ENCODE measurements around the gene SNX30. TPM values are rescaled to one million over a fixed set of nuclear protein-coding genes. Genes with fewer than 3 reads are reported as not detected.

SNX30 gene
- total RNA-seq, 2 donors from 2014 or later: 6.3 to 38.7 TPM

DNA sequence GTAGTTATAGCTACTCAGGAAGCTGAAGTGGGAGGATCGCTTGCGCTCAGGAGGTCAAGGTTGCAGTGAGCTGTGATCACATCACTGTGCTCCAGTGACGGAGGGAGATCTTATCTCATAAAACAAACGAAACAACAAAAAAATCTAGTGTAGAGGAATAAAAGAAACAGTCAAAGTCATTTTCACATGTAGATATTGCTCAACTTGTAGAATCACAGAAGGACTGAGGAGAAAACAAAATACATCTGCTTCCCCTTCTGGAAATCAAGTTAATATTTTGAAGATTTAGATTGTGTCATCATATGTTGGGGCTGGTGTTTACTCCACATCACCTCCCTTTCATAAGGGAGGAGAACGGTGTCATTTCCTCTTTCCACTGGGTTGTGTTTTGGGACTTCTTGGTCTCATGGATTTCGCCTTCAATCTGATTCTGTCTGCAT, 148.3 kb downstream of the SNX30 start:
- Histone ChIP-seq H3K27ac (no peak overlapping the region), H3K9me3 (no peaks in the 10 kb centered on the region), H3K4me1 (replicated peaks) (no peaks in the 10 kb centered on the region), H3K36me3 (no peaks in the 10 kb centered on the region), H3K4me3 (no peak overlapping the region), H3K27me3 (replicated peaks; ENCODE audit: insufficient read depth) (no peaks in the 10 kb centered on the region)
- 34% methylated on average over 6 of the region's 6 CpGs for WGBS
- intact Hi-C loops (cut with DNase I): no loop called here
- DNase-seq (ENCODE audit: low spot score): no peak
- TF ChIP-seq POLR2A (IDR thresholded peaks at IDR 0.05) (no peak), POLR2AphosphoS5 (IDR thresholded peaks at IDR 0.05) (no peak)
- TF ChIP-seq, protein P1, sequence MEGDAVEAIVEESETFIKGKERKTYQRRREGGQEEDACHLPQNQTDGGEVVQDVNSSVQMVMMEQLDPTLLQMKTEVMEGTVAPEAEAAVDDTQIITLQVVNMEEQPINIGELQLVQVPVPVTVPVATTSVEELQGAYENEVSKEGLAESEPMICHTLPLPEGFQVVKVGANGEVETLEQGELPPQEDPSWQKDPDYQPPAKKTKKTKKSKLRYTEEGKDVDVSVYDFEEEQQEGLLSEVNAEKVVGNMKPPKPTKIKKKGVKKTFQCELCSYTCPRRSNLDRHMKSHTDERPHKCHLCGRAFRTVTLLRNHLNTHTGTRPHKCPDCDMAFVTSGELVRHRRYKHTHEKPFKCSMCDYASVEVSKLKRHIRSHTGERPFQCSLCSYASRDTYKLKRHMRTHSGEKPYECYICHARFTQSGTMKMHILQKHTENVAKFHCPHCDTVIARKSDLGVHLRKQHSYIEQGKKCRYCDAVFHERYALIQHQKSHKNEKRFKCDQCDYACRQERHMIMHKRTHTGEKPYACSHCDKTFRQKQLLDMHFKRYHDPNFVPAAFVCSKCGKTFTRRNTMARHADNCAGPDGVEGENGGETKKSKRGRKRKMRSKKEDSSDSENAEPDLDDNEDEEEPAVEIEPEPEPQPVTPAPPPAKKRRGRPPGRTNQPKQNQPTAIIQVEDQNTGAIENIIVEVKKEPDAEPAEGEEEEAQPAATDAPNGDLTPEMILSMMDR (IDR thresholded peaks at IDR 0.05): no peak

DNA sequence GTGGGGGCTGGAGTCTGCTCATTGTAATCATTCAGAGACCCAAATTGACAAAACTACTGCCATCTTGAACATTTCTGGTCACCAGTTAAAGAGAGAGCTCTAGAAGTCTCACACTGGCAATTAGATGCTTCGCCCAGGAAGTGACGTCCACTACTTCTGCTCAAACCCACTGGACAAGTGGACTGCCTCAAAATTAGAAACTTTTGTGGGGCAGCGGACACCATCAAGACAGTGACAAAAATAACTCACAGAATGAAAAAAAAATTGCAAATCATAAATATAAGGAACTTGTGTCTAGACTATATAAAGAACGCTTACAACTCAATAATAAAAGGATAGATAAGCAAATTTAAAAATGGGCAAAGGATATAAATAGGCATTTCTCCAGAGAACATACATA, 149.9 kb downstream of the SNX30 start:
- intact Hi-C loops (cut with DNase I): no loop called here
- 86% methylated on average over 4 of the region's 4 CpGs for WGBS
- DNase-seq (ENCODE audit: low spot score): no peak
- H3K4me1 ChIP-seq (replicated peaks): no peaks in the 10 kb centered on the region
- no peak for TF ChIP-seq POLR2A (IDR thresholded peaks at IDR 0.05)
- no peaks in the 10 kb centered on the region for H3K27me3 ChIP-seq (replicated peaks; ENCODE audit: insufficient read depth)
- H3K4me3 ChIP-seq: no peak overlapping the region
- no peaks in the 10 kb centered on the region for H3K9me3 ChIP-seq
- H3K27ac ChIP-seq: no peak overlapping the region
- H3K36me3 ChIP-seq: no peaks in the 10 kb centered on the region

DNA sequence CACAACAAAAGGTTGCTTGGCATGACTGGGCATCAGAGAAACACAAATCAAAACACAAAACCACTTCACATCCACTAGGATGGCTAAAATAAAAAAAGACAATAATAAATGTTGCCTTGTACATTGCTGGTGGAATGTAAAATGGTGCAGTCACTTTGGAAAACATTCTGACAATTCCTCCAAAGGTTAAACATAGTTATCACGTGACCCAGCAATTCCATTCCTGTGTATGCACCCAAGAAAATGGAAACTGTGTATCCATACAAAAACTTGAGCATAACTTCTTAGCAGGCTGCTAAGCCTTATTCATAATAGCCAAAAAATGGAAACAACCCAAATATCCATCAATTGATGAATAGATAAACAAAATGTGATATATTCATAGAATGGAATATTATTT, 150.3 kb downstream of the SNX30 start:
- no peak for DNase-seq (ENCODE audit: low spot score)
- H3K4me3 ChIP-seq: no peak overlapping the region
- 70% methylated on average over 1 of the region's 1 CpG for WGBS
- TF ChIP-seq POLR2AphosphoS5 (IDR thresholded peaks at IDR 0.05) (no peak), POLR2A (IDR thresholded peaks at IDR 0.05) (no peak)
- TF ChIP-seq, protein P1 (IDR thresholded peaks at IDR 0.05): no peak
- intact Hi-C loops (cut with DNase I): no loop called here
- H3K9me3 ChIP-seq: no peaks in the 10 kb centered on the region
- no peaks in the 10 kb centered on the region for H3K36me3 ChIP-seq
- H3K4me1 ChIP-seq (replicated peaks): no peaks in the 10 kb centered on the region
- no peaks in the 10 kb centered on the region for H3K27me3 ChIP-seq (replicated peaks; ENCODE audit: insufficient read depth)
- no peak overlapping the region for H3K27ac ChIP-seq

DNA sequence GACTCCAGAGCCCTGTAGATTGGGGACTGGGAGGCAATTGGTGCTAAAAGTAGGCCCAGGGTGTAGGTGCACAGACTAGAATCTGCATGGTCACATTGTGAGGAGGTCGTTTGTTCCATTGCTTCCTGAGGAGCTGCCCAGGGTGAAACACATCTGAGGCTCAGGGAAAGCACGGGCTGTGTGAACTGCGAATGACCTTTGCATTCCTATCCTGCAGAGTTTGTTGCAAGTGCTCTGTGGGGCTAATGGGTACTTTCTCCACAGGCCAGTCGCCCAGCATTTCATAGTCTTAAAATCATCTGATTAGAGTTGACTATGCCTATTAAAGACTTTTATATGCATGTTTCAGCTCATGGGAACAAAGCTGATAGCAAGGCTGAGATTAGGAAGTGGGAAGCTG, 154.5 kb downstream of the SNX30 start:
- TF ChIP-seq POLR2AphosphoS5 (IDR thresholded peaks at IDR 0.05): no peak
- TF ChIP-seq, protein P1 (IDR thresholded peaks at IDR 0.05): no peak
- TF ChIP-seq POLR2A (IDR thresholded peaks at IDR 0.05): no peak
- no peak overlapping the region for H3K27ac ChIP-seq
- H3K27me3 ChIP-seq (replicated peaks; ENCODE audit: insufficient read depth): no peaks in the 10 kb centered on the region
- no peaks in the 10 kb centered on the region for H3K4me1 ChIP-seq (replicated peaks)
- 34% methylated on average over 4 of the region's 4 CpGs for WGBS
- no peaks in the 10 kb centered on the region for H3K9me3 ChIP-seq
- no peak overlapping the region for H3K4me3 ChIP-seq
- no peak for DNase-seq (ENCODE audit: low spot score)
- H3K36me3 ChIP-seq: no peaks in the 10 kb centered on the region
- intact Hi-C loops (cut with DNase I): no loop called here

DNA sequence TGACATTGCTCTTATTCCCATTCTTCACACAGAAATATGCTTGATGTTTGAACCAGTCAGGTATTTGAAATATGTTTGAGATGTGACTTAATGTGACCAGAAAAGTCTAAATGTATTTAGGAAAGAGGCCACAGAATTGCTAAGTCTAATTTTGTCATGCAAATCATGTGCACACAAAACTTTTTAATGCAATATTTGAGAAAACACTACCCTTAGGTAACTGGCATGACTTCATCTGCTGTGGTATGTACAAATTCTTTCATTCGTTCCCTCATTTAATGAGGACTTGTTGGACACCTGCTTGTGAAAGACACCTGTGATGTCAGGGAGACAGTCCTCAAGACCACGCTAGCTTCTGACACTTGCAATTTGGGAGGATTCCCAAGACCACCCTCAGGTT, 161.2 kb downstream of the SNX30 start:
- H3K27ac ChIP-seq: no peak overlapping the region
- no peaks in the 10 kb centered on the region for H3K9me3 ChIP-seq
- 51% methylated on average over 2 of the region's 2 CpGs for WGBS
- no peaks in the 10 kb centered on the region for H3K36me3 ChIP-seq
- intact Hi-C loops (cut with DNase I): no loop called here
- TF ChIP-seq POLR2A (IDR thresholded peaks at IDR 0.05) (no peak), POLR2AphosphoS5 (IDR thresholded peaks at IDR 0.05) (no peak)
- TF ChIP-seq, protein P1 (IDR thresholded peaks at IDR 0.05): no peak
- H3K27me3 ChIP-seq (replicated peaks; ENCODE audit: insufficient read depth): no peaks in the 10 kb centered on the region
- no peak overlapping the region for H3K4me3 ChIP-seq
- DNase-seq (ENCODE audit: low spot score): no peak
- no peaks in the 10 kb centered on the region for H3K4me1 ChIP-seq (replicated peaks)

All from prostate gland (tissue), 2 donors.